ENCODE results near the gene TRIM66.

- TF ChIP-seq CTCF (IDR thresholded peaks at IDR 0.05) (no peak), ZFX (IDR thresholded peaks at IDR 0.05; ENCODE audit: borderline replicate concordance) (no peak)
Measured at GRCh38 chr11:8691601-8692000, 9.1 kb upstream of the TRIM66 start.

All from 22Rv1 (cell line).